ENCODE results near the gene TRMT61A. TPM values are rescaled to one million over a fixed set of nuclear protein-coding genes. Genes with fewer than 3 reads are reported as not detected.

Gene TRMT61A
- total RNA-seq, 1 donor from 2014 or later, result 9.5 TPM

- no peak for TF ChIP-seq CTCF (IDR thresholded peaks at IDR 0.05; ENCODE audit: unreplicated experiment)
- Mint-ChIP-seq H3K27ac (no peak overlapping the region), H3K36me3 (no peaks in the 10 kb centered on the region), H3K9me3 (no peaks in the 10 kb centered on the region), H3K27me3 (ENCODE audit: low read depth) (peaks cover 12% of the 10 kb centered on the region), H3K4me3 (no peak overlapping the region), H3K4me1 (peaks cover 11% of the 10 kb centered on the region)
- no peak for DNase-seq (ENCODE audit: low spot score in 2 of 2, unreplicated experiment in 2 of 2)
These were observed 13.7 kb downstream of the TRMT61A start for GRCh38 chr14:103542605-103543088.

DNA sequence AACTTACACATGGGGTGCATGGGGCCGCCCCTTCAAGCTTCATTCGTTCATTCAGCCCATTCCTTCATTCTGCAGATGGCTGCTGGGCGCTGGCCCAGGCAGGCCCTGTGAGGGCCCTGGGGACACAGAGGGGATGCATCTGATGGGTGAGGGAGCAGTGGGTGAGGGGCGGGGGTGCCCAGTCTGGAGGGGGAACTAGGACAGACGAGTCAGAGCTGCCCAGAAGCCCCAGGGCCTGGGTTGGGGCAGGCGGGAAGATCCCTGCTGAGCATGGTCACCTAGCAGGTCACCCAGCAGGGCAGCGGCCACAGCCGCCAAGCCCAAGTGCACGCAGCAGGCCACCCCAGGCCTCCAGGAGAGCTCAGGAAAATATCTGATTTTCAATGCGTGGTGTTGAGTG lies 14.1 kb downstream of the TRMT61A start:
- DNase-seq (ENCODE audit: low spot score in 2 of 2, unreplicated experiment in 2 of 2), result no peak
- no peak for TF ChIP-seq CTCF (IDR thresholded peaks at IDR 0.05; ENCODE audit: unreplicated experiment)
- H3K27ac Mint-ChIP-seq, result no peak overlapping the region

DNA sequence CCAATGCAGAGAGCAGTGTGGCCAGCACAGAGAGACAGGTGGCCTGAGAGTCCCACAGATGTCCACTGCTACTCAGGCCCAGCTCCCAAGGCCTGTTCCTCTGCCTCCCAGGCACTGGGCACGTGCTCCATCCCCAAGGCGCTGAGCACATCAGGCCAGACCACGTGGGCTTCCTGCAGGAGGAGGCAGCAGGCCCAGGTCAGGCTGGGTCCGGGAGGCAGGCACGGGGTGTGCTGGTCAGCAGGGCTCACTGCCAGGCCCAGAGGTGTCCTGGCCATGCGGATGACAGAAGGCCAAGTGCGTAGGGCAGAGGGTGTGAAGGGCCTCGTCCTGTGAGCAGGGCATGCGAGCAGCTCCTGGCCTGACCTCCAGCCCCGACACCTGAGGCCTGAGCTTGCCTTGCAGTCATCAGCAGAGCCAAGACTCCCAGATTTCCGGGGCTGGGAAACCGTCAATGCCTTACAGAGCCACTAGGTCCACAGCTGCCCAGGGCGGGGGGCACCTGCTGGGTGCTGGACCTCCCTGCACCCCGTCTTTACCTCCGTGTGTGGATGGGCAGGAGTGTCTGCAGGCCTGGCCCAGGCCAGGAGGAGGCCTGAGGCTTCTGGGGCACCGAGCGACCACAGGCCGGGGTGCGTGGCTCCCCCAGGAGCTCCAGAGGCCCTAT lies 14.9 kb downstream of the TRMT61A start:
- no peak for DNase-seq (ENCODE audit: low spot score in 2 of 2, unreplicated experiment in 2 of 2)
- no peak for TF ChIP-seq CTCF (IDR thresholded peaks at IDR 0.05; ENCODE audit: unreplicated experiment)
- Mint-ChIP-seq H3K4me1 (peaks cover 11% of the 10 kb centered on the region), H3K36me3 (no peaks in the 10 kb centered on the region), H3K27ac (no peak overlapping the region), H3K9me3 (no peaks in the 10 kb centered on the region), H3K27me3 (ENCODE audit: low read depth) (peaks cover 12% of the 10 kb centered on the region), H3K4me3 (no peak overlapping the region)

More for the DNA sequence above, 14.1 kb downstream of the TRMT61A start:
- no peaks in the 10 kb centered on the region for H3K36me3 Mint-ChIP-seq
- H3K4me3 Mint-ChIP-seq, result no peak overlapping the region
- no peaks in the 10 kb centered on the region for H3K9me3 Mint-ChIP-seq
- H3K27me3 Mint-ChIP-seq (ENCODE audit: low read depth), result peaks cover 12% of the 10 kb centered on the region
- peaks cover 11% of the 10 kb centered on the region for H3K4me1 Mint-ChIP-seq

DNA sequence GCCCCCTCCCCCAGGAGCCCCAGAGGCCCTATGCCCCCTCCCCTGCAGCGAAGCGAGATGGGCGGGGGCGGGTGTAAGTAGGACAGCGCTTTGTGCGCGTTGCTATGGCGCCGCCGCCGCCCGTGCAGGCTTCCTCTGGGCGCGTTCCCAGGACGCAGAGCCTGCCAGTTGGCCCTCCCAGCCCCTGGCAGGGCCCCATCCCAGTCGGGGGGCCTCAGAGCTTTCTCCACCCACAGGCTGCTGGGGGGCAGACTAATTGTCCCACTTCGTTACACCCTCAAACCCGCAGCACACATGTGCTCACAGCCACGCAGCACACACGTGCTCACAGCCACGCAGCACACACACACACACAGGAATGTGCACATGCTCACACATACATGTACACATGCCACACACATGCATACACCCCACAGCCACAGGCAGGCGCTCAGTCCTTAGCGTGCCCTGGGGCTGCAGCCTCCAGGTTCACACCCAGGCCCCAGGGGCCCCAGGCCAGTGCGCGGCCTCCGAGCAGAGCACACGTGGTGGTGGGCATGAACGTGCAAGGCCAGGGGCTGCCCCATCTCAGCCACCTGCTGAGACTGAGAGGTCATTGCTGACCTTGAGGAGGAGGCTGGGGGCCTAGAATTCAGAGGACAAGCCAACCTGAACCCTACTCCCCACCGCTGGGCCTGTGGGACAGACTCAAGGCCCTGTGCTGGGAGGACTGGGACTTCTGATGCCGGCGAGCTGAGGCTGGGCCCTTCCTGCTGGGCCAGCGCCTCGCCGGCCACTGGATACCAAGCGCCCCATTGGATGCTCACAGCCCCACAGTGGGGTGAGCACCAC lies 15.6 kb downstream of the TRMT61A start:
- TF ChIP-seq CTCF (IDR thresholded peaks at IDR 0.05; ENCODE audit: unreplicated experiment), result no peak
- no peaks in the 10 kb centered on the region for H3K9me3 Mint-ChIP-seq
- H3K27ac Mint-ChIP-seq, result no peak overlapping the region
- no peak overlapping the region for H3K4me3 Mint-ChIP-seq
- no peaks in the 10 kb centered on the region for H3K36me3 Mint-ChIP-seq
- DNase-seq (ENCODE audit: low spot score in 2 of 2, unreplicated experiment in 2 of 2), result no peak
- H3K4me1 Mint-ChIP-seq, result peaks cover 11% of the 10 kb centered on the region
- peaks cover 6% of the 10 kb centered on the region for H3K27me3 Mint-ChIP-seq (ENCODE audit: low read depth)

DNA sequence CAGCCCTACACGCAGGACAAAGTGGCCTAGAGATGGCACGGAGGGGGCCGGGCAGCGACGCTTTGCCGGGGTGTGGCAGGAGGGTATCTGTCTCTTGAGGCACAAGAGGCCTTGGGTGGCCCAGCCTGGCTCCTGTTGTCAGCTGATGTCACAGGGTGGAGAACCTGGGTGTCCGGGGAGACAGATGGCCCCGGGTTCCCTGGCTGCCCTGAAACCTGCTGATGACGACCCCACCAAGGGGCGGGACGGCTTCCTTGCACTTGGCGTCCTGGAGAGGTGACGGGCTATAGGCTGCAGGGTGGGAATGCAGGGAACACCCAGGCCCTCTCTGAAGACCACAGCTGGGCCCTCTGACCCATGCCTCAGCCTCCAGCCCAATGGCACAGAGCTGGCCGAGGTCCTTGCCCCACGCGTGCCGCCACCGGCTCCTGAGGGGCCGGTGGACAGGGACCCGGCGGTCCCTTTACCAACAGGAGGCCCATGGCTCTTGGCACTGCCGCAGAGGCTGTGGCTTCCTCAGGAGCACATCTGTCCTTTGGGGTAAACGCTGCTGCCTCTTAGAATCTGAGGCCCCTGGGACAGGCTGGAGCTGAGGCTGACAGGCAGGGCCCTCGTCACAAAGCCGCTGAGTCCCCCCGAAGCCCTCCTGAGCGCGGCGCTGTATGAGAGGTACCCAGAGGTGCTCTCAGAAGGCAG lies 16.4 kb downstream of the TRMT61A start:
- peaks cover 8% of the 10 kb centered on the region for H3K4me1 Mint-ChIP-seq
- H3K27ac Mint-ChIP-seq, result no peak overlapping the region

More for the DNA sequence above, 16.4 kb downstream of the TRMT61A start:
- H3K36me3 Mint-ChIP-seq, result no peaks in the 10 kb centered on the region
- H3K9me3 Mint-ChIP-seq, result no peaks in the 10 kb centered on the region
- H3K4me3 Mint-ChIP-seq, result no peak overlapping the region
- peaks cover 4% of the 10 kb centered on the region for H3K27me3 Mint-ChIP-seq (ENCODE audit: low read depth)
- no peak for TF ChIP-seq CTCF (IDR thresholded peaks at IDR 0.05; ENCODE audit: unreplicated experiment)
- DNase-seq (ENCODE audit: low spot score in 2 of 2, unreplicated experiment in 2 of 2), result no peak
